Stimulated activated CD4-positive, alpha-beta T cell treated with anti-CD3 and anti-CD28 coated beads, Interleukin-4, amount 100 ng/mL, for 1 hour (primary cell): ENCODE measurements around the gene LDB3.
A peak's percentile ranks its signal among the peaks of the same experiment; 100 is the strongest.
"Not testable (repeated sequence)": the region's sequence is repeated elsewhere in the genome, so short reads cannot be mapped to it uniquely, and the experiment has no call there.

Experiments used
- DNase-seq: peaks from one replicate; pipeline ENCODE4 v3.0.0-alpha.2; 2020

LDB3 gene

GRCh38 chr10:86734207-86734988 lies 66.1 kb downstream of the LDB3 start:
- DNase-seq = no peak

- not testable (repeated sequence) for DNase-seq
Measured at GRCh38 chr10:86735278-86735677, 67.0 kb downstream of the LDB3 start.

GRCh38 chr10:86742230-86742629 lies 73.9 kb downstream of the LDB3 start:
- DNase-seq = no peak

- DNase-seq = no peak
Measured at GRCh38 chr10:86744067-86744725, 75.9 kb downstream of the LDB3 start.

GRCh38 chr10:86747796-86748581 lies 79.7 kb downstream of the LDB3 start:
- DNase-seq = no peak

- no peak for DNase-seq
Measured at GRCh38 chr10:86749854-86750253, 81.5 kb downstream of the LDB3 start.

GRCh38 chr10:86751477-86751876 lies 83.2 kb downstream of the LDB3 start:
- DNase-seq = no peak

GRCh38 chr10:86752311-86752710 lies 84.0 kb downstream of the LDB3 start:
- no peak for DNase-seq

- no peak for DNase-seq
Measured at GRCh38 chr10:86753051-86753450, 84.7 kb downstream of the LDB3 start.

- DNase-seq = no peak
Measured at GRCh38 chr10:86753638-86754434, 85.5 kb downstream of the LDB3 start.

GRCh38 chr10:86755454-86755739 lies 87.1 kb downstream of the LDB3 start:
- no peak for DNase-seq

GRCh38 chr10:86755740-86756510 lies 87.6 kb downstream of the LDB3 start:
- peak; percentile 92 for DNase-seq

GRCh38 chr10:86756511-86757112 lies 88.3 kb downstream of the LDB3 start, which contains the start of gene BMPR1A:
BMPR1A (plus strand) TSS chr10:86756619; CDS start chr10:86876019, 119,400 bp downstream.
- DNase-seq = no peak

GRCh38 chr10:86757113-86757972 lies 89.0 kb downstream of the LDB3 start:
- peak; percentile 17 for DNase-seq

- DNase-seq = no peak
Measured at GRCh38 chr10:86758189-86759072, 90.1 kb downstream of the LDB3 start.

GRCh38 chr10:86759073-86759672 lies 90.9 kb downstream of the LDB3 start:
- DNase-seq = no peak

GRCh38 chr10:86763404-86763803 lies 95.1 kb downstream of the LDB3 start:
- no peak for DNase-seq

- no peak for DNase-seq
Measured at GRCh38 chr10:86765548-86765947, 97.2 kb downstream of the LDB3 start.

GRCh38 chr10:86768412-86769062 lies 100.2 kb downstream of the LDB3 start:
- no peak for DNase-seq
